Aorta (tissue), 5 donors: Measurements from ENCODE around the gene COL6A3. TPM values are rescaled to one million over a fixed set of nuclear protein-coding genes. Genes with fewer than 3 reads are reported as not detected.
A peak's percentile ranks its signal among the peaks of the same experiment; 100 is the strongest.

Source experiments
- ATAC-seq: fragments of 200-7000 bp; cut with Tn5 transposase; one replicate; pipeline ENCODE4 v1.9.1; 2022; ENCODE audit warnings: moderate library complexity; ENCODE audit not compliant: low FRiP score
- DNase-seq, 2 donors: peaks; one replicate each; pipeline ENCODE4 v3.0.0-alpha.2; 2020
- H3K27ac ChIP-seq, 2 donors: one replicate each; pipeline ENCODE4 v1.5.1; 2013; ENCODE audit warnings: low read length in 2 of 2, mild to moderate bottlenecking in 2 of 2, moderate library complexity in 2 of 2, control low read depth in 1 of 2, inconsistent platforms in 1 of 2, low read depth in 1 of 2
- H3K27me3 ChIP-seq, 2 donors: one replicate each; pipeline ENCODE4 v1.6.1; 2013; ENCODE audit warnings: control low read depth in 1 of 2, low read length in 1 of 2, mild to moderate bottlenecking in 1 of 2, moderate library complexity in 1 of 2; ENCODE audit not compliant: insufficient read depth in 2 of 2, control insufficient read depth in 1 of 2
- H3K36me3 ChIP-seq, 2 donors: one replicate each; pipeline ENCODE4 v1.6.1; 2013; ENCODE audit warnings: control low read depth in 1 of 2, low read length in 1 of 2, mild to moderate bottlenecking in 1 of 2; ENCODE audit not compliant: insufficient read depth in 2 of 2, control insufficient read depth in 1 of 2
- H3K4me1 ChIP-seq, 2 donors: one replicate each; pipeline ENCODE4 v1.6.1; 2013; ENCODE audit warnings: low read length in 2 of 2, control low read depth in 1 of 2, mild to moderate bottlenecking in 1 of 2, moderate library complexity in 1 of 2; ENCODE audit not compliant: insufficient read depth in 2 of 2, control insufficient read depth in 1 of 2
- H3K4me3 ChIP-seq, 2 donors: one replicate each; pipeline ENCODE4 v1.5.1; 2013; ENCODE audit warnings: low read length in 2 of 2, control low read depth in 1 of 2, mild to moderate bottlenecking in 1 of 2
- H3K9me3 ChIP-seq: one replicate; pipeline ENCODE4 v1.6.1; 2013; ENCODE audit warnings: mild to moderate bottlenecking, low read length; ENCODE audit not compliant: control insufficient read depth
- WGBS, 2 donors: extraction: QIAGEN DNeasy Blood & Tissue Kit; methylation state at CpG; one replicate each; pipeline ENCODE4 v1.1.7; 2013; 5-methylcytosine and 5-hydroxymethylcytosine counted together
- intact Hi-C, 2 donors: fragments of 100-400 bp; cut with DNase I; formaldehyde crosslinking; loops; one replicate each; pipeline versions ENCODE4 v1.14.2 to v1.15.0; 2022
- polyA plus RNA-seq, 2 donors: library from polyadenylated mRNA; stranded (reverse); fragments of 200-250 nt; gene quantifications; one replicate each; pipeline ENCODE4 v1.2.3, GENCODE V29; 2013
- total RNA-seq, 2 donors: library from RNA; stranded (reverse); fragmentation: NEBNext Ultra II Directional; extraction: Animal tissue kit (Norgen Biotek cat#: 25700); gene quantifications; one replicate each; pipeline ENCODE4 v1.2.1, GENCODE V29; 2021
- donor health status: healthy with polysubstance abuse.
- donor health status: Bipolar disorder and iron deficiency.
- donor health status: DM: no; HTN: no; CAD: no.
- donor health status: DM: no; HTN: no; CAD: no.
- donor health status: DM: yes; HTN: yes; CAD: no.

The COL6A3 gene
- total and polyA plus RNA-seq, 4 donors = 7.3 to 289 (median 122) TPM

DNA sequence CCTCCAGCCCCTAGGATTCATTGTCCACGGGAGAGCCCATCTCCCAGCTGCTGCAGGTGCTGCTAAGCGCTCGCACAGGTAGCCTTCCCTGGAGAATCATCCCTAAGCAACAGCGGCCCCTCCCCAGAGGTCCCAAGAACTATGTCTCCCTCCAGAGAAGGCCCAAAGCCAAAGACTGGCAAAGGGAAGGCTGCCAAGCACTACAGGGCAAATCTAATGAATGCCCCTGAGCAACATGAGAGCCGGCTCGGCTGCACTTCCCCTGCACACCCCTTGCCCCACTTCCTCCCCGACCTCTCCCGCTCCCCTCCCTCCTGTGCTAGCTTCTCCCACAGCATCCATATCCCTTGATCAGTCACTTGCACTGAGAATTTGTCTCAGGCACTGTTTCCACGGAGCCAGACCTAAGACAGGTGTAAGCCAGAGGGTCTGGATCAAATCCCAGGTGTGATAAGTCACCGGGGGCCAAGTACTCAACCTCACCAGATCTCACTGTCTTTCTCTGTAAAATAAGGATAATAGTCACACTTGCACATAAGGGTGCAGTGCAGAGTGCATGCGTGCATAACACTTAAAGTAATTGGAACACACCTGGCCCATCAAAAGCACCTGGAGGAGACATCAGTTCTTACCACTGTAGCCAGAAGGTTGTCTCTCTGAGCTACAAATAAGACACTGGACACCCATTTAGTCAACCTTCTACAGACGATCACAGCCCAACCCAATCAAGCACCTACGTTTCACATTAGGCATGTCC is 20.1 kb upstream of the COL6A3 start:
- no peaks in the 10 kb centered on the region for H3K9me3 ChIP-seq
- no peaks in the 10 kb centered on the region for H3K36me3 ChIP-seq
- ATAC-seq (no peak), DNase-seq (no peak)
- H3K4me3 ChIP-seq = no peak overlapping the region
- intact Hi-C loops = no loop called here
- H3K4me1 ChIP-seq = peaks cover 0 to 2% of the 10 kb centered on the region in 2 donors
- 76 to 79% methylated on average over 13 of the region's 13 CpGs for whole genome bisulfite sequencing, 2 donors
- no peak overlapping the region for H3K27ac ChIP-seq
- H3K27me3 ChIP-seq = no peaks in the 10 kb centered on the region

DNA sequence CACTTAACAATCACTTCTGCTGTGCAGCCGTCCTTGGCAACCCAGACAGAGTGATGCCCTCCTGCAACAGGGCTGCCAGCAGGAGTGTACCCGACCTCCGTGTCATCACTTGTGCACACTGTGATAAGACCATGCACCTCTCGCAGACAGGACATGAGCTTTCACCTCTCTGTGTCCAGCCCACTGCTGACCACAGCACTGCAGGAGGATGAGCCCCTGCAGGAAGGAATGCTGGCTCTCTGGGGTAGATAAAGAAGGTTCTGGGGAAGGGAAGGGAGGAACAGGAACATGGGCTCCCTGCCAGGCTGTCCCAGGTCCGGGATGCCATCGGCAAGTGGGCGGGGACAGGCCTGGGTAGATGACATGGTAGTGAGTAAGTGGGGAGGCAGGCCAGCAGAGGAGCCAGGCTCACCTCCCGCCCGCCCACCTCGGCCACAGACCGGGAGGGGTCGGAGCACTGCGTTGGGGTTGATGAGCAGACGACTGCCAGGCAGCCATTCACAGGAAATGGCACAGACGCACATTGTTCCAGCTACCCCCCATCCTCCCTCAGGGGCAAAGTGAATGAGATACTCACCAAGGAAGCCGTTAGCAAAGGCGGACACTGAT is 18.6 kb upstream of the COL6A3 start:
- H3K27ac ChIP-seq = no peak overlapping the region
- peaks cover 0 to 2% of the 10 kb centered on the region in 2 donors for H3K4me1 ChIP-seq
- intact Hi-C loops = no loop called here
- 68 to 69% methylated on average over 17 of the region's 17 CpGs for WGBS, 2 donors
- H3K36me3 ChIP-seq = no peaks in the 10 kb centered on the region
- no peaks in the 10 kb centered on the region for H3K27me3 ChIP-seq
- no peak for DNase-seq
- ATAC-seq = no peak
- H3K9me3 ChIP-seq = no peaks in the 10 kb centered on the region
- H3K4me3 ChIP-seq = no peak overlapping the region

DNA sequence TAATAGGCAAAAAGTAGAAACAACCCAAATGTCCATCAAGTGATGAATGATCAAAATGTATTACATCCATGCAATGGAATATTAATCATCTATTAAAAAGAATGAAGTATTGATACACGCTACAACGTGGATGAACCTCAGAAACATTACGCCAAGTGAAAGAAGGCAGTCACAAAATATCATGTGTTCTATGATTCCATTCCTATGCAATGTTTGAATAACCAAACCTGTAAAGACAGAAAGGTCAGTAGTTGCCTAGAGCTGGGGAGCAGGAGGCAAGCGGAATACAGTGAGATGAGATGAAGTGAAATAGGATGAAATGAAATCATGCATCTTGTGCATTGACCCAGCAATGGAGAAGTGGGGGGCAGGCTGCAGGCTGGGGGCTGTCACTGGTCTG is 17.9 kb upstream of the COL6A3 start:
- ATAC-seq (no peak), DNase-seq (no peak)
- H3K27me3 ChIP-seq = no peaks in the 10 kb centered on the region
- no peak overlapping the region for H3K4me3 ChIP-seq
- H3K27ac ChIP-seq = no peak overlapping the region
- H3K9me3 ChIP-seq = no peaks in the 10 kb centered on the region
- no peaks in the 10 kb centered on the region for H3K36me3 ChIP-seq
- intact Hi-C loops = no loop called here
- H3K4me1 ChIP-seq = peaks cover 0 to 2% of the 10 kb centered on the region in 2 donors
- WGBS, 2 donors = 97% methylated on average over 4 of the region's 4 CpGs

DNA sequence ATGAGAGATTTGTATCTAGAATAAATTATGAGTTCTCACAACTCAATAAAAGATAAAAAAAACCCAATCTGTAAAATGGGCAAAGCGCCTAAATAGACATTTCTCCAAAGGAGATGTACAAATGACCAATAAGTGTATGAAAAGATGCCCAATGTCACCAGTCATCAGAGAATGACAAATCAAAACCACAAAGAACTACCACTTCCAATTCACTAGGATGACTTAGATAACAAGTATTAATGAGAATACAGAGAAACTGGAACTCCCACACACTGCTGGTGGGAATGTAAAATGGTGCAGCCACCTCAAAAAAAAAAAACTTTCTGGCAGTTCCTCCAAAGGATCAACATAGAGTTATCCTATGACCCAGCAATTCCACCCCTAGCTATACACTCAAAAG is 17.4 kb upstream of the COL6A3 start:
- H3K27me3 ChIP-seq = no peaks in the 10 kb centered on the region
- intact Hi-C loops = no loop called here
- WGBS, 2 donors = 97% methylated on average over 1 of the region's 1 CpG
- ATAC-seq (no peak), DNase-seq (no peak)
- H3K27ac ChIP-seq = no peak overlapping the region
- H3K9me3 ChIP-seq = no peaks in the 10 kb centered on the region
- no peak overlapping the region for H3K4me3 ChIP-seq
- H3K4me1 ChIP-seq = peaks cover 0 to 2% of the 10 kb centered on the region in 2 donors
- H3K36me3 ChIP-seq = no peaks in the 10 kb centered on the region

DNA sequence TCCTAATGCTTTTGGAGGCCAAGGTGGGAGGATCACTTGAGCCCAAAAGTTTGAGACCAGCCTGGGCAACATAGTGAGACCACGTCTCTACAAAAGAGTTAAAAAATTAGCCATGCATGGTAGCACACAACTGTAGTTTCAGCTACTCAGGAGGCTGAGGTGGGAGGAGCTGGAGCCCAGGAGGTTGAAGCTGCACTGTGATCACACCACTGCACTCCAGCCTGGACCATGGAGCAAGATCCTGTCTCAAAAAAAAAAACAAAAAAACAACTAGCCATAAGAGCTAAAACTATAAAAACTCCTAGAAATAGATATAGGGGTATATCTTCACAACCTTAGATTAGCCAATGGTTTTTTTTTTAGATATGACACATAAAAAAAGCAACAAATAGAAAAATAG is 16.9 kb upstream of the COL6A3 start:
- 96% methylated on average over 1 of the region's 1 CpG for WGBS, 2 donors
- no peaks in the 10 kb centered on the region for H3K27me3 ChIP-seq
- intact Hi-C loops = no loop called here
- H3K9me3 ChIP-seq = no peaks in the 10 kb centered on the region
- H3K36me3 ChIP-seq = no peaks in the 10 kb centered on the region
- no peak for DNase-seq
- ATAC-seq = no peak
- no peak overlapping the region for H3K4me3 ChIP-seq
- no peak overlapping the region for H3K27ac ChIP-seq
- H3K4me1 ChIP-seq = peaks cover 0 to 2% of the 10 kb centered on the region in 2 donors

DNA sequence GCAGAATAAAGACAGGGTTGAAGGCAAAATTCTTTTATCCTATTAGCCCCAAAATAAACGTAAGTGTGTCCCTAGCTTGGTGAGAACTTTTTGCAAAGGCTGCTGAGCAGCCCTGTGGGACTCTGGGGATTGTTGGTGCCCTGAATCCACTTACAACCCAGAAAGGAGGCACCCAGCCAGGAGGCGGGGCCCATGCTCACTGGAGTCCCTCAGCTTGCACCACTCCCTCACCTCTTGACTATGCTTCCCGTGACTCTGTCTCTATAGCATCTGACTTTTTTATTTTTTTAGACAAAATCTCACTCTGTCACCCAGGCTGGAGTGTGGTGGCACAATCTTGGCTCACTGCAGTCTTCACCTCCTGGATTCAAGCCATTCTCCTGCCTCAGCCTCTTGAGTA is 15.8 kb upstream of the COL6A3 start:
- ATAC-seq (no peak), DNase-seq (peak in 1 of 2 donors; percentile 83)
- Histone ChIP-seq H3K4me1 (peaks cover 0 to 2% of the 10 kb centered on the region in 2 donors), H3K4me3 (no peak overlapping the region), H3K27ac (no peak overlapping the region), H3K27me3 (no peaks in the 10 kb centered on the region), H3K9me3 (no peaks in the 10 kb centered on the region), H3K36me3 (no peaks in the 10 kb centered on the region)
- WGBS, 2 donors = 20 to 27% methylated on average over 3 of the region's 3 CpGs
- intact Hi-C loops = no loop called here

DNA sequence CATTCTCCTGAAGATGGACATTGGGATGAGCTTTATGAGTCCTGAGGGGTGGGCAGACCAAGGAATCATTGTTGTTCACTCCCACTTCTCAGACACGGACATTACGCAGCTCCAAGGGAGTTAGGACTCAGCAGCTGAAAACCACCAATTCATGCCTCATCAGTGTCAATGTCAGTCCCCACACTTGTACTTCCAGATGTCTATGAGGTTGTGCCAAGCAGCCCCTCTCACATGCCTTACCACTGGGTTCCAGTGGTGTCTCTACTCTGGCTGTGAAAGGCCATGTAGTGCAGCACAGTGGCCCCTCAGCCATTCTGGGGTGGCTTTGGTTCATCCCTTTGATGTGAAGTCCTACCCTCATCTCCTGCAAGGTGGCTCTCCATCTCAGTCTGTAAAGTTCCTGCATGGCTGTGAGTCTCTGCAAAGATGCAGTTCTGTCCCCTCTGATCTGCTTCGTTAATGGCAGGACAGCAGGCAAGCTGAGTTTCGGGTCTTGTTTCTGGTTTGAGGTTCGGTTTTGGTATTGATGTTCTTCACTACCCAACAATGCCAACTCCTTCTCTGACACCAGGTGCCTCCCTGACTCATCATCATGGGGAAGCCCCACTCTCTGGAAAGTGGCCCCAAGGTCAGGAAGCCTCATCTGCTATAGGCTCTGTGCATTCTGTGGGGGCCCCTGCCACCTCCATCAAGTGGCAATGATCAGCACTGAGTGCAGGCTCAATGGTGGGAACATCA is 14.0 kb upstream of the COL6A3 start:
- WGBS, 2 donors = 97 to 99% methylated on average over 5 of the region's 5 CpGs
- Histone ChIP-seq H3K4me1 (no peaks in the 10 kb centered on the region), H3K27ac (no peak overlapping the region), H3K9me3 (no peaks in the 10 kb centered on the region), H3K4me3 (no peak overlapping the region), H3K36me3 (no peaks in the 10 kb centered on the region), H3K27me3 (no peaks in the 10 kb centered on the region)
- peak in 1 of 2 donors; percentile 22 for DNase-seq
- intact Hi-C loops = no loop called here
- ATAC-seq = no peak

DNA sequence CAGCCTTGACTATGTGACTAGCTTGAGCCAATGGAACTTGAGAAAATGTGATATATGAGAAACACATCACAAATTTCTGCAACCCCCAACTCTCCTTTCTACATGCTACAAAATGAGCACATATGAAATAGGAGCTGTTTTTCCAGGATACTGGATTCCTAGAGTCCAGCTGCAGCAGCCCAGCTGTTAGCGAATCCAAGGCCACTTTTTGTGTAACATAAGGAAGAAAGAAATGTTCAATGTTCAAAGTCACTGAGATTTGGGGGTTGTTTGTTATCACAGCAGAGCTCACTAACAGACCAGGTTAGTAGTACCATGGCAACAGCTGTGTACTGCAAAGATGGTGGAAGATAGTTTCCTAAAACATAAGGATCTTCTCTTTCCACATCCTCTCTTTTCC is 12.6 kb upstream of the COL6A3 start:
- intact Hi-C loops = no loop called here
- ATAC-seq = no peak
- no peaks in the 10 kb centered on the region for H3K36me3 ChIP-seq
- H3K4me1 ChIP-seq = no peaks in the 10 kb centered on the region
- H3K27me3 ChIP-seq = no peaks in the 10 kb centered on the region
- H3K9me3 ChIP-seq = no peaks in the 10 kb centered on the region
- no peak overlapping the region for H3K27ac ChIP-seq
- DNase-seq = no peak
- 97 to 99% methylated on average over 1 of the region's 1 CpG for WGBS, 2 donors
- no peak overlapping the region for H3K4me3 ChIP-seq
